HL-60/S4 treated with retinoic acid at 250 ng/mL for 4 days and 3 days (cell line): ENCODE measurements around the gene PCBP3.
"Not testable (repeated sequence)": the region's sequence is repeated elsewhere in the genome, so short reads cannot be mapped to it uniquely, and the experiment has no call there.

ENCODE experiments used
- in situ Hi-C: fragments of 300-500 bp; cut with MboI; formaldehyde crosslinking; loops from 2 replicates; pipeline ENCODE4 v1.7.0; 2022; ENCODE audit warnings: low sequenced_read_pairs

PCBP3 gene

GRCh38 chr21:45835301-45836267, 192.1 kb downstream of the PCBP3 start:
- in situ Hi-C loops: no loop called here

- in situ Hi-C loops: no loop called here
Measured at GRCh38 chr21:45836268-45836655, 192.7 kb downstream of the PCBP3 start.

GRCh38 chr21:45836694-45837670, 193.5 kb downstream of the PCBP3 start:
- in situ Hi-C loops: no loop called here

- in situ Hi-C loops: no loop called here
Measured at GRCh38 chr21:45837936-45838335, 194.4 kb downstream of the PCBP3 start.

GRCh38 chr21:45838634-45839033, 195.1 kb downstream of the PCBP3 start:
- in situ Hi-C loops: no loop called here

GRCh38 chr21:45839274-45839673, 195.7 kb downstream of the PCBP3 start:
- in situ Hi-C loops: no loop called here

GRCh38 chr21:45841033-45841432, 197.5 kb downstream of the PCBP3 start:
- in situ Hi-C loops: no loop called here

- in situ Hi-C loops: no loop called here
Measured at GRCh38 chr21:45843426-45843825, 199.9 kb downstream of the PCBP3 start.

- in situ Hi-C loops: no loop called here
Measured at GRCh38 chr21:45844181-45844580, 200.7 kb downstream of the PCBP3 start.

- in situ Hi-C loops: no loop called here
Measured at GRCh38 chr21:45845063-45845769, 201.7 kb downstream of the PCBP3 start.

GRCh38 chr21:45845770-45846090, 202.2 kb downstream of the PCBP3 start:
- in situ Hi-C loops: no loop called here

- in situ Hi-C loops: no loop called here
Measured at GRCh38 chr21:45846373-45847160, 203.0 kb downstream of the PCBP3 start.

- in situ Hi-C loops: no loop called here
Measured at GRCh38 chr21:45847870-45848269, 204.3 kb downstream of the PCBP3 start.

GRCh38 chr21:45848331-45848730, 204.8 kb downstream of the PCBP3 start:
- in situ Hi-C loops: no loop called here

GRCh38 chr21:45848805-45849204, 205.3 kb downstream of the PCBP3 start:
- in situ Hi-C loops: no loop called here

GRCh38 chr21:45849651-45850050, 206.1 kb downstream of the PCBP3 start:
- in situ Hi-C loops: no loop called here

GRCh38 chr21:45850181-45850580, 206.7 kb downstream of the PCBP3 start:
- in situ Hi-C loops: no loop called here

GRCh38 chr21:45852386-45852785, 208.9 kb downstream of the PCBP3 start:
- in situ Hi-C loops: not testable (repeated sequence)

GRCh38 chr21:45852886-45853400, 209.4 kb downstream of the PCBP3 start:
- in situ Hi-C loops: no loop called here
